SK-N-SH treated with all-trans-retinoic acid at 6 μM for 48 hours (cell line): ENCODE data around the gene MYH9.

Experiments
- BACH2 ChIP-seq: fragments of 250-450 bp; sonication (Bioruptor Pico); IDR thresholded peaks from 2 replicates; pipeline ENCODE4 v1.9.0; 2021; ENCODE audit warnings: mild to moderate bottlenecking, borderline replicate concordance
- GLIS3 ChIP-seq: fragments of 250-450 bp; sonication (Bioruptor Pico); IDR thresholded peaks from 2 replicates; pipeline ENCODE4 v1.5.0; 2020; ENCODE audit warnings: mild to moderate bottlenecking, moderate library complexity
- OSR1 ChIP-seq: fragments of 250-450 bp; sonication (Bioruptor Pico); IDR thresholded peaks from 2 replicates; pipeline ENCODE4 v1.8.0; 2022; ENCODE audit warnings: moderate library complexity, mild to moderate bottlenecking, inconsistent platforms
- PATZ1 ChIP-seq: fragments of 250-450 bp; sonication (Bioruptor Pico); IDR thresholded peaks from 2 replicates; pipeline ENCODE4 v1.8.0; 2020; ENCODE audit warnings: mild to moderate bottlenecking, moderate library complexity, borderline replicate concordance
- PPARA ChIP-seq: fragments of 250-450 bp; sonication (Bioruptor Pico); IDR thresholded peaks from 2 replicates; pipeline ENCODE4 v1.5.0; 2020; ENCODE audit warnings: mild to moderate bottlenecking, borderline replicate concordance
- TOX ChIP-seq: fragments of 250-450 bp; sonication (Bioruptor Pico); IDR thresholded peaks from 2 replicates; pipeline ENCODE4 v1.8.0; 2021; ENCODE audit warnings: mild to moderate bottlenecking, moderate library complexity, borderline replicate concordance
- ZC3H10 ChIP-seq: fragments of 250-450 bp; sonication (Bioruptor Pico); IDR thresholded peaks from 2 replicates; pipeline ENCODE4 v1.5.1; 2021; ENCODE audit warnings: mild to moderate bottlenecking, moderate library complexity
- ZFP3 ChIP-seq: fragments of 250-450 bp; sonication (Bioruptor Pico); IDR thresholded peaks from 2 replicates; pipeline ENCODE4 v1.5.0; 2020; ENCODE audit warnings: mild to moderate bottlenecking, moderate library complexity
- ZFP30 ChIP-seq: fragments of 450-650 bp; formaldehyde crosslinking; IDR thresholded peaks from 2 replicates; pipeline ENCODE4 v1.5.0; 2022; ENCODE audit warnings: mild to moderate bottlenecking, moderate library complexity
- ZNF8 ChIP-seq: fragments of 450-650 bp; formaldehyde crosslinking; IDR thresholded peaks from 2 replicates; pipeline ENCODE4 v1.5.0; 2020; ENCODE audit warnings: mild to moderate bottlenecking, moderate library complexity

- TF ChIP-seq ZNF8 (CRISPR knock-in tag) = no peak
- TF ChIP-seq TOX = no peak
- no peak for TF ChIP-seq GLIS3 (CRISPR knock-in tag)
- no peak for TF ChIP-seq ZFP3
- TF ChIP-seq PATZ1 (CRISPR knock-in tag) = no peak
- TF ChIP-seq ZFP30 = no peak
- TF ChIP-seq OSR1 = no peak
- TF ChIP-seq ZC3H10 = no peak
- TF ChIP-seq BACH2 (CRISPR knock-in tag) = no peak
- no peak for TF ChIP-seq PPARA (CRISPR knock-in tag)
These were observed 70.0 kb downstream of the MYH9 start for GRCh38 chr22:36317658-36318271.
